ENCODE data around the gene MLPH. TPM values are rescaled to one million over a fixed set of nuclear protein-coding genes. Genes with fewer than 3 reads are reported as not detected.

The MLPH gene
- total RNA-seq, 1 donor from 2014 or later, result 34.6 TPM

DNA sequence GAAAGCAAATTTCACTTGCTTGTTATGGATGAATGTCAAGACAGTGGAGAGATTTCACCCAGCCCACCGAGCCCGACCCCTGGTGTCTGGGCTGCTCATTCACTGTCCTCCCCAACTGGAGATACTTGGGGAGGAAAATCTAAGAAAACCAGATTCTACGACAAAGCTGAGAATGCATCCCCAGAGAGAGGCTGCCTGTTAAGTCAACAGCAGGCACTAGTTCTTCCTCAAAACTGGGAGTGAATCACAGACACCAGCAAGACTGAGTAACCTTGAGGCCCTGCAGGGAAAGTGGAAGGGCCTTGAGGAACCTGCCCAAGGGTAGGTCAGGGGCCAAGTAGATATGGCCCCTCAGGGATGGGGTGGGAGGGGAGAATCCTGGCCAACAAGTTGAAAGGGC, 34.2 kb upstream of the MLPH start:
- Histone ChIP-seq H3K27me3 (no peaks in the 10 kb centered on the region), H3K4me3 (no peak overlapping the region), H3K36me3 (no peaks in the 10 kb centered on the region), H3K4me1 (peaks cover 36% of the 10 kb centered on the region), H3K27ac (peak overlapping the region; percentile 92), H3K9me3 (no peaks in the 10 kb centered on the region)
- intact Hi-C loops (cut with DNase I), result no loop called here
- TF ChIP-seq POLR2AphosphoS5 (IDR thresholded peaks at IDR 0.05; ENCODE audit: insufficient read depth in 1 of 2, low read depth in 1 of 2) (no peak), POLR2A (IDR thresholded peaks at IDR 0.05) (no peak)
- TF ChIP-seq, protein P1, sequence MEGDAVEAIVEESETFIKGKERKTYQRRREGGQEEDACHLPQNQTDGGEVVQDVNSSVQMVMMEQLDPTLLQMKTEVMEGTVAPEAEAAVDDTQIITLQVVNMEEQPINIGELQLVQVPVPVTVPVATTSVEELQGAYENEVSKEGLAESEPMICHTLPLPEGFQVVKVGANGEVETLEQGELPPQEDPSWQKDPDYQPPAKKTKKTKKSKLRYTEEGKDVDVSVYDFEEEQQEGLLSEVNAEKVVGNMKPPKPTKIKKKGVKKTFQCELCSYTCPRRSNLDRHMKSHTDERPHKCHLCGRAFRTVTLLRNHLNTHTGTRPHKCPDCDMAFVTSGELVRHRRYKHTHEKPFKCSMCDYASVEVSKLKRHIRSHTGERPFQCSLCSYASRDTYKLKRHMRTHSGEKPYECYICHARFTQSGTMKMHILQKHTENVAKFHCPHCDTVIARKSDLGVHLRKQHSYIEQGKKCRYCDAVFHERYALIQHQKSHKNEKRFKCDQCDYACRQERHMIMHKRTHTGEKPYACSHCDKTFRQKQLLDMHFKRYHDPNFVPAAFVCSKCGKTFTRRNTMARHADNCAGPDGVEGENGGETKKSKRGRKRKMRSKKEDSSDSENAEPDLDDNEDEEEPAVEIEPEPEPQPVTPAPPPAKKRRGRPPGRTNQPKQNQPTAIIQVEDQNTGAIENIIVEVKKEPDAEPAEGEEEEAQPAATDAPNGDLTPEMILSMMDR (IDR thresholded peaks at IDR 0.05), result no peak
- DNase-seq (ENCODE audit: extremely low spot score in 2 of 2), result no peak

DNA sequence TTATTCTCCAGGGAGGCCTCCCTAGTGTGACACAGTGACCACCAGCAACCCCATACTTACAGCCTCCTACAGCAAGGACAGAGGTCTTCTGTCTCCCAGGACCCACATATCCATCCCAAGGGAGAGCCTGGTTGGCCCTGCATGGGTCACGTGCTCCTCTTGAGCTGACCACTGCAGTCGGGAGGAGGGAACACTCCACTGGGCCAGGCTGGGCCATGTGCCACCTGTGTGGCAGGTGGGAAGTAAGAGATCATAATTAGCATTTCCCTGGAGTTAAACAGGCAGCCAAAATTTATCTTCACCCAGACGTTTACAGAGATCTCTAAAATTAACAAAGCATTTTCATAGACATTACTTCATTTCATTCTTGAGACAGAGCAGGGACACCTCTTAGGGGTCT, 33.4 kb upstream of the MLPH start:
- intact Hi-C loops (cut with DNase I), result no loop called here
- H3K27ac ChIP-seq, result peak overlapping the region; percentile 92
- peaks cover 32% of the 10 kb centered on the region for H3K4me1 ChIP-seq
- TF ChIP-seq, protein P1 (IDR thresholded peaks at IDR 0.05), result no peak
- TF ChIP-seq POLR2AphosphoS5 (IDR thresholded peaks at IDR 0.05; ENCODE audit: insufficient read depth in 1 of 2, low read depth in 1 of 2) (no peak), POLR2A (IDR thresholded peaks at IDR 0.05) (no peak)
- H3K4me3 ChIP-seq, result no peak overlapping the region
- DNase-seq (ENCODE audit: extremely low spot score in 2 of 2), result no peak
- H3K27me3 ChIP-seq, result no peaks in the 10 kb centered on the region
- no peaks in the 10 kb centered on the region for H3K9me3 ChIP-seq
- no peaks in the 10 kb centered on the region for H3K36me3 ChIP-seq

DNA sequence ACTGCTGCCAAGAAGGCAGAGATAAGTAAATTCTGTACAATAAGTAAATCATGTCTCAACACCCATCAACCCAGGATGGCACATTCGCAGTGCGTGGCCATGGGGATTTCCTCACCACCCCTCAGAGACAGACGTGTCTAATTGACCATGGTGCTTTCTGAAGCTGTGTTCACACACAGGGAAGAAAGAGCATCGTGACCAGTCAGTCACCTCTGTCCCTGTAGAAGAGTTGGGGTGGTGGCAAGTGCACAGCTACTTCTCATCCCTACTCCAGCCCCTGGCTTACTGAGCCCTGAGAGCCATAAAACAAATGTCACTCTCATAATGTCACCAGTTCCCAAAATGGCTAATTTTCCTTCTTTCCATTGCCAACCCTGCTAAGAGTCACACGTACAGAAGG, 31.3 kb upstream of the MLPH start:
- no peak for DNase-seq (ENCODE audit: extremely low spot score in 2 of 2)
- Histone ChIP-seq H3K27me3 (no peaks in the 10 kb centered on the region), H3K4me3 (no peak overlapping the region), H3K36me3 (no peaks in the 10 kb centered on the region), H3K9me3 (no peaks in the 10 kb centered on the region), H3K27ac (peak overlapping the region; percentile 10), H3K4me1 (peaks cover 11% of the 10 kb centered on the region)
- TF ChIP-seq POLR2A (IDR thresholded peaks at IDR 0.05) (no peak), POLR2AphosphoS5 (IDR thresholded peaks at IDR 0.05; ENCODE audit: insufficient read depth in 1 of 2, low read depth in 1 of 2) (no peak)
- TF ChIP-seq, protein P1 (IDR thresholded peaks at IDR 0.05), result no peak
- intact Hi-C loops (cut with DNase I), result no loop called here

DNA sequence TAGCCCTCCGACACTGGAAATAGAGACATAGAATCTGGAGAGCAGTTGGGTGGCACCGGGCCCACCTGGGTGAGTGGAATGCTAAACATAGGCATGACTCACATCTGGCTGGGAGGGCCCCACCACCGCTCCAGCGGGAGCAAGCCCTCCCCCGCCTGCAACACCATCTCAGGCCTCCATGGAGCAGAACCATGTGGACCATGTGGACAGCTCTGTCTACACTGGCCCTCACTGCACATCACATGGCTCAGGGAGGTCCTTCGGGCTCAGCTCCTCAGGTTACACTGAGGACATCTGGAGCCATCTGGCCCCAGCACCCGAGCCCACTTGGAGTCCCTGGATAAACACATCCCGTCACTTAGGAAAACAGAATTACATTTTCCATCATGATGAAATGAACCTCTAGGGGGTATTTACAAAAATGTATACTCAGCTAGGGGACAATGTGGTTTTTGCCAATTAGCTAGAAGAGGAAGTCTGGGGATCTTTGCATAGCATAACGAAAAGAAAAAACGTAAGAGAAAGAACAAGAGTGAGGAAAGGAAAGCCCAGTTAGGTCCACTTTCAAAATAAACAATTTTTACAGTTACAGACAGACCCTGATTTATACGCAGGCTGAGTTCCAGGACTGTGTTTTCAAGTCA, 30.7 kb upstream of the MLPH start:
- peak overlapping the region; percentile 10 for H3K27ac ChIP-seq
- H3K36me3 ChIP-seq, result no peaks in the 10 kb centered on the region

More for the DNA sequence above, 30.7 kb upstream of the MLPH start:
- no peak overlapping the region for H3K4me3 ChIP-seq
- no peaks in the 10 kb centered on the region for H3K27me3 ChIP-seq
- peak in 1 of 2 donors; percentile 75 for TF ChIP-seq POLR2AphosphoS5 (IDR thresholded peaks at IDR 0.05; ENCODE audit: insufficient read depth in 1 of 2, low read depth in 1 of 2)
- TF ChIP-seq, protein P1 (IDR thresholded peaks at IDR 0.05), result no peak
- intact Hi-C loops (cut with DNase I), result no loop called here
- no peak for DNase-seq (ENCODE audit: extremely low spot score in 2 of 2)
- peaks cover 7% of the 10 kb centered on the region for H3K4me1 ChIP-seq
- no peaks in the 10 kb centered on the region for H3K9me3 ChIP-seq
